ENCODE data around the gene OR2S2. TPM values are rescaled to one million over a fixed set of nuclear protein-coding genes. Genes with fewer than 3 reads are reported as not detected.

OR2S2 gene
- total and polyA plus RNA-seq, 2 donors (not counting 3 experiments of a cell fraction or from before 2014, with no cell fraction given): not detected

DNA sequence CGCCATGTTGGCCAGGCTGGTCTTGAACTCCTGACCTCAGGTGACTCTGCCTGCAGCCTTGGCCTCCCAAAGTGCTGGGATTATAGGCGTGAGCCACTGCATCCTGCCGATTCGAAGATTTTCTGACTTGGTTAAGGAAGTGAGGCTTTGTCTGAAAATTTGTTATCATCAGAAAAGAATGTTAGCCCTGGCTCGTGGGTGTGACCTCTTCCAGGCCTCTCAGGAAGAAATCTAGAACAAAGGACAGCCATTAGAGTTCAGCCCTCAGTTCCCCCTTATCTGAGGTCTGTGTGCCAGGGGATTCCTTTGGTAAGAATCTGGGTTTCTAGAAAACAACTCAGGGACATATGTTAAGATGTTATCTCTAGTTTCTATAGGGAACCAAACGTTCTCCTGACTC is 6.2 kb downstream of the OR2S2 start:
- Histone ChIP-seq H4K20me1 (replicated peaks; ENCODE audit: control insufficient read depth, extremely low read depth, insufficient read depth, low read length) (no peaks in the 10 kb centered on the region), H3K4me2 (ENCODE audit: insufficient read depth, low read length) (peak overlapping the region; percentile 49), H3K4me1 (ENCODE audit: control insufficient read depth, extremely low read depth, insufficient read depth, low read length) (peaks cover 39% of the 10 kb centered on the region), H3K9me1 (replicated peaks; ENCODE audit: control insufficient read depth, extremely low read depth, insufficient read depth, low read length) (no peaks in the 10 kb centered on the region), H3K9ac (replicated peaks; ENCODE audit: extremely low read depth, insufficient read depth, low read length) (peak overlapping the region; percentile 12), H2AFZ (ENCODE audit: low read depth, low read length) (peak overlapping the region; percentile 14), H3K36me3 (ENCODE audit: control insufficient read depth in 2 of 2, extremely low read depth in 1 of 2, insufficient read depth in 2 of 2, low read length in 2 of 2) (no peaks in the 10 kb centered on the region), H3K9me3 (replicated peaks; ENCODE audit: control insufficient read depth, insufficient read depth, low read length) (no peaks in the 10 kb centered on the region), H3K27me3 (ENCODE audit: control insufficient read depth in 2 of 2, insufficient read depth in 2 of 2, low read length in 2 of 2) (no peaks in the 10 kb centered on the region), H3K27ac (ENCODE audit: insufficient read depth, low read depth, low read length) (peak overlapping the region; percentile 85), H3K4me3 (replicated peaks in 1 of 3; ENCODE audit: insufficient read depth in 1 of 3, low read depth in 1 of 3, low read length in 3 of 3) (no peak overlapping the region), H3K79me2 (ENCODE audit: control insufficient read depth, insufficient read depth, low read length) (no peaks in the 10 kb centered on the region)
- TF ChIP-seq JUN (IDR thresholded peaks at IDR 0.05; ENCODE audit: borderline replicate concordance, insufficient read depth, insufficient read length, low read depth) (peak; percentile 79), GATA2 (IDR thresholded peaks at IDR 0.05; ENCODE audit: insufficient read depth, insufficient read length, low read depth, low read length) (peak; percentile 95), POLR2A (IDR thresholded peaks at IDR 0.05; ENCODE audit: low read depth, low read length) (peak; percentile 27), POLR2AphosphoS5 (IDR thresholded peaks at IDR 0.05; ENCODE audit: insufficient read depth, low read depth, low read length) (peak; percentile 54), EZH2 (IDR thresholded peaks at IDR 0.05; ENCODE audit: borderline replicate concordance, low read depth, low read length, severe bottlenecking) (no peak), FOS (IDR thresholded peaks at IDR 0.05; ENCODE audit: borderline replicate concordance, insufficient read depth, low read length) (peak; percentile 44), MYC (IDR thresholded peaks at IDR 0.05; ENCODE audit: low read depth, low read length) (no peak)
- TF ChIP-seq, protein P1, sequence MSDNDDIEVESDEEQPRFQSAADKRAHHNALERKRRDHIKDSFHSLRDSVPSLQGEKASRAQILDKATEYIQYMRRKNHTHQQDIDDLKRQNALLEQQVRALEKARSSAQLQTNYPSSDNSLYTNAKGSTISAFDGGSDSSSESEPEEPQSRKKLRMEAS (IDR thresholded peaks at IDR 0.05; ENCODE audit: insufficient read depth, insufficient read length): no peak
- TF ChIP-seq, protein P2, sequence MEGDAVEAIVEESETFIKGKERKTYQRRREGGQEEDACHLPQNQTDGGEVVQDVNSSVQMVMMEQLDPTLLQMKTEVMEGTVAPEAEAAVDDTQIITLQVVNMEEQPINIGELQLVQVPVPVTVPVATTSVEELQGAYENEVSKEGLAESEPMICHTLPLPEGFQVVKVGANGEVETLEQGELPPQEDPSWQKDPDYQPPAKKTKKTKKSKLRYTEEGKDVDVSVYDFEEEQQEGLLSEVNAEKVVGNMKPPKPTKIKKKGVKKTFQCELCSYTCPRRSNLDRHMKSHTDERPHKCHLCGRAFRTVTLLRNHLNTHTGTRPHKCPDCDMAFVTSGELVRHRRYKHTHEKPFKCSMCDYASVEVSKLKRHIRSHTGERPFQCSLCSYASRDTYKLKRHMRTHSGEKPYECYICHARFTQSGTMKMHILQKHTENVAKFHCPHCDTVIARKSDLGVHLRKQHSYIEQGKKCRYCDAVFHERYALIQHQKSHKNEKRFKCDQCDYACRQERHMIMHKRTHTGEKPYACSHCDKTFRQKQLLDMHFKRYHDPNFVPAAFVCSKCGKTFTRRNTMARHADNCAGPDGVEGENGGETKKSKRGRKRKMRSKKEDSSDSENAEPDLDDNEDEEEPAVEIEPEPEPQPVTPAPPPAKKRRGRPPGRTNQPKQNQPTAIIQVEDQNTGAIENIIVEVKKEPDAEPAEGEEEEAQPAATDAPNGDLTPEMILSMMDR (IDR thresholded peaks at IDR 0.05; ENCODE audit: extremely low read depth in 1 of 2, insufficient read depth in 1 of 2, low read depth in 1 of 2, low read length in 2 of 2): no peak
- DNase-seq (ENCODE audit: low read depth, low spot score): peak; percentile 88
- peak; percentile 86 for FAIRE-seq
- POLR2A ChIA-PET: interaction anchor here (0.9 kb wide), 1 partner anchor 151 kb away, joined by 3 read pairs; no protein-coding TSS in a partner anchor
- dilution Hi-C loops (cut with MboI; ENCODE audit: extremely low pct_ligation_motif_present, low sequenced_read_pairs): no loop called here
- CTCF ChIA-PET: interaction anchor here (1.0 to 2.8 kb wide), 11 partner anchors 40 to 215 kb away, joined by 3 to 21 read pairs (median 5); partner anchors contain the start of gene SPAAR
- no TSS peak for BruUV-seq (replicated peaks)
- intact Hi-C loops (cut with micrococcal nuclease): no loop called here

Data from endothelial cell of umbilical vein (primary cell).